Sigmoid colon (tissue), 7 donors: ENCODE data around the gene COA4. TPM values are rescaled to one million over a fixed set of nuclear protein-coding genes. Genes with fewer than 3 reads are reported as not detected.

ENCODE experiments used
- DNase-seq: peaks from one replicate; pipeline ENCODE4 v3.0.0-alpha.2; 2019
- H3K27ac ChIP-seq, 4 donors: fragments of 200-600 bp; sonication (generic); one replicate each; pipeline ENCODE4 v1.5.1; 2016 to 2019; ENCODE audit warnings: mild to moderate bottlenecking in 1 of 4
- H3K27me3 ChIP-seq, 3 donors: fragments of 200-600 bp; sonication (generic); one replicate each; pipeline ENCODE4 v1.5.1; 2019; ENCODE audit warnings: mild to moderate bottlenecking in 1 of 3
- H3K36me3 ChIP-seq, 4 donors: fragments of 200-600 bp; sonication (generic); one replicate each; pipeline ENCODE4 v1.5.1; 2016 to 2019
- H3K4me1 ChIP-seq, 4 donors: fragments of 200-600 bp; sonication (generic); one replicate each; pipeline ENCODE4 v1.5.1; 2017 to 2019
- H3K4me3 ChIP-seq, 4 donors: fragments of 200-600 bp; sonication (generic); one replicate each; pipeline ENCODE4 v1.5.1; 2017 to 2019; ENCODE audit warnings: mild to moderate bottlenecking in 2 of 4, moderate library complexity in 1 of 4
- H3K9me3 ChIP-seq, 4 donors: fragments of 200-600 bp in 3 of 4; sonication (generic) in 3 of 4; one replicate each; pipeline versions ENCODE4 v1.5.1 to v1.6.1; 2013 to 2019
- CTCF ChIP-seq, 4 experiments: fragments of 450-650 bp in 3 of 4; fragments of 200-600 bp in 1 of 4; IDR thresholded peaks; one replicate each; pipeline ENCODE4 v1.5.1; 2016 to 2019; ENCODE audit warnings: antibody characterized with exemption in 4 of 4, mild to moderate bottlenecking in 3 of 4, moderate library complexity in 2 of 4
- EP300 ChIP-seq, 4 donors: sonication (generic); formaldehyde crosslinking; IDR thresholded peaks; one replicate each; pipeline ENCODE4 v1.6.1; 2017; ENCODE audit warnings: antibody characterized with exemption in 4 of 4
- POLR2A ChIP-seq, 2 donors: fragments of 450-650 bp; IDR thresholded peaks; one replicate each; pipeline ENCODE4 v1.6.1; 2016; ENCODE audit warnings: antibody characterized with exemption in 2 of 2, mild to moderate bottlenecking in 2 of 2, moderate library complexity in 2 of 2
- POLR2AphosphoS5 ChIP-seq, 4 donors: sonication (generic); formaldehyde crosslinking; IDR thresholded peaks; one replicate each; pipeline ENCODE4 v1.6.1; 2017; ENCODE audit warnings: antibody characterized with exemption in 4 of 4
- WGBS, 2 donors: extraction: QIAGEN DNeasy Blood & Tissue Kit; methylation state at CpG; one replicate each; pipeline ENCODE4 v1.1.7; 2013; 5-methylcytosine and 5-hydroxymethylcytosine counted together
- intact Hi-C: fragments of 100-400 bp; cut with DNase I; formaldehyde crosslinking; loops from one replicate; pipeline ENCODE4 v1.15.1; 2023
- polyA plus RNA-seq, 3 donors: library from polyadenylated mRNA; stranded (reverse); fragments of 200-250 nt; gene quantifications; one replicate each; pipeline ENCODE4 v1.2.3, GENCODE V29; 2013
- total RNA-seq, 4 donors: library from RNA; depleted of rRNA; stranded (reverse); fragments of >200 nt; gene quantifications; one replicate each; pipeline ENCODE4 v1.1.0, GENCODE V29; 2016
- donor health status: healthy with polysubstance abuse.
- donor health status: Bipolar disorder and iron deficiency.
- donor health status: healthy.

The COA4 gene
- total and polyA plus RNA-seq, 7 donors: 64.3 to 117 (median 87.4) TPM

DNA sequence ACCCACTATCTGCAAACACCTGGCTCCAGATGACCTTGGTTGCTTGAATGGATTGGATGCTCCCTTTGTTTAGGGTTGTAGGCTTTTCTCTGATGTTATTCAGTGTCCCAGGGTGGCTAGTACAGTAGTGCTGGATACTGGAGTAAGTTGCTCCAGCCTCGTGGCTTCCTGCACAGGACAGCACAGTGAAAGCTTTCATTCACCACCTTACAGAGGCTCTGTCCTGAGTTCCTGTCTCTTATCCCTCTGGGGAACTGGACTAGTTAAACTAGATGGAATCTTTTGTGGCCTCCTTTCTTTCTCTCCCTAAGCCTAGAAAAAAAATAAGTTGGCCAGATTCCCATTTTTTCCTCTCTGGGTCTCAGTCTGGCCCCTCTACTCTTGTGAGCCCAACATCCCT, 46.4 kb downstream of the COA4 start:
- H3K27me3 ChIP-seq: no peaks in the 10 kb centered on the region
- WGBS, 2 donors: 90 to 93% methylated on average over 1 of the region's 1 CpG
- peaks cover 0 to 73% (median 3%) of the 10 kb centered on the region in 4 donors for H3K36me3 ChIP-seq
- no peak overlapping the region for H3K27ac ChIP-seq
- intact Hi-C loops: no loop called here
- no peaks in the 10 kb centered on the region for H3K9me3 ChIP-seq
- no peak for TF ChIP-seq CTCF (IDR thresholded peaks at IDR 0.05)
- no peak for TF ChIP-seq POLR2A (IDR thresholded peaks at IDR 0.05)
- no peak for TF ChIP-seq POLR2AphosphoS5 (IDR thresholded peaks at IDR 0.05)
- TF ChIP-seq EP300 (IDR thresholded peaks at IDR 0.05): no peak
- no peaks in the 10 kb centered on the region for H3K4me1 ChIP-seq
- no peak overlapping the region for H3K4me3 ChIP-seq
- DNase-seq: no peak

Other genes starting within 250 kb of the COA4 start
- 10 to 100 TPM; 30.3 to 90.3 (median 45.2) TPM for gene PLEKHB1, start 230.3 kb downstream of the COA4 start, total RNA-seq
- 10 to 100 TPM; 15.2 to 21.6 (median 17.8) TPM for gene PLEKHB1, start 230.3 kb downstream of the COA4 start, polyA plus RNA-seq
- 100 to 1,000 TPM; 110 to 162 (median 140) TPM for gene RAB6A, start 115.8 kb downstream of the COA4 start, total RNA-seq
- gene RAB6A, start 115.8 kb downstream of the COA4 start, polyA plus RNA-seq: 100 to 1,000 TPM in 1 of 3 donors, 10 to 100 TPM in 2; 60.9 to 118 (median 92.5) TPM
- gene MRPL48, start 89.0 kb downstream of the COA4 start, total RNA-seq: 10 to 100 TPM in 3 of 4 donors, 1 to 10 TPM in 1; 7.7 to 33.2 (median 19.8) TPM
- 10 to 100 TPM; 31.3 to 82.3 (median 60.7) TPM for gene MRPL48, start 89.0 kb downstream of the COA4 start, polyA plus RNA-seq
- 10 to 100 TPM; 16.7 to 20.7 (median 19.6) TPM for gene PAAF1, start 153 bp upstream of the COA4 start, total RNA-seq
- 10 to 100 TPM; 10.9 to 15.6 (median 12.3) TPM for gene PAAF1, start 153 bp upstream of the COA4 start, polyA plus RNA-seq
- under 1 TPM in 1 of 4 donors, not detected in 3; 0.27 TPM for gene DNAJB13, start 74.2 kb upstream of the COA4 start, total RNA-seq
- not detected for gene DNAJB13, start 74.2 kb upstream of the COA4 start, polyA plus RNA-seq
- 10 to 100 TPM; 23.8 to 38.8 (median 27.9) TPM for gene UCP2, start 106.0 kb upstream of the COA4 start, total RNA-seq
- 100 to 1,000 TPM in 1 of 3 donors, 10 to 100 TPM in 2; 37.2 to 117 (median 52.5) TPM for gene UCP2, start 106.0 kb upstream of the COA4 start, polyA plus RNA-seq
- 1 to 10 TPM in 2 of 4 donors, under 1 TPM in 2; 0.41 to 2.8 (median 1.0) TPM for gene UCP3, start 132.2 kb upstream of the COA4 start, total RNA-seq
- gene UCP3, start 132.2 kb upstream of the COA4 start, polyA plus RNA-seq: 1 to 10 TPM in 1 of 3 donors, under 1 TPM in 1, not detected in 1; 0.23 to 1.9 TPM